IMR-90 (cell line): ENCODE measurements around the gene CLOCK. TPM values are rescaled to one million over a fixed set of nuclear protein-coding genes. Genes with fewer than 3 reads are reported as not detected.

Experiments
- ATAC-seq: fragments of 200-7000 bp; cut with Tn5 transposase; 2 replicates; pipeline ENCODE4 v1.9.1; 2020; ENCODE audit warnings: low read depth, mild to moderate bottlenecking, moderate library complexity
- BruUV-seq: library from RNA; stranded (reverse); fragments of 400-500 nt; replicated peaks from 2 replicates; lab custom pipeline; 2021; lab: Mats Ljungman, UMichigan
- CTCF ChIA-PET: fragments of 300-600 bp; formaldehyde crosslinking; extraction: SDS; loops from one replicate; lab custom pipeline; 2021; ENCODE audit warnings: antibody characterized with exemption; lab: Yijun Ruan, JAX
- POLR2A ChIA-PET: fragments of 300-600 bp; sonication (Branson Sonifier 250); formaldehyde crosslinking; loops from one replicate; lab custom pipeline; 2022; ENCODE audit warnings: antibody characterized with exemption; ENCODE audit not compliant: unreplicated experiment; lab: Charles Lee
- DNase-seq: peaks from one replicate; pipeline ENCODE4 v3.0.0; 2013
- H2AFZ ChIP-seq: replicated peaks from 2 replicates; pipeline ENCODE3; 2013; ENCODE audit warnings: low read length, mild to moderate bottlenecking; ENCODE audit not compliant: poor library complexity
- H2AK5ac ChIP-seq: 2 replicates; pipeline ENCODE4 v1.6.1; 2013; ENCODE audit warnings: low read depth, low read length, inconsistent platforms
- H2AK9ac ChIP-seq: replicated peaks from 2 replicates; pipeline ENCODE3; 2013; ENCODE audit warnings: mild to moderate bottlenecking, low read depth, low read length, moderate library complexity; ENCODE audit not compliant: poor library complexity
- H2BK120ac ChIP-seq: 2 replicates; pipeline ENCODE4 v1.6.1; 2013; ENCODE audit warnings: low read depth, low read length, inconsistent platforms
- H2BK15ac ChIP-seq: 3 replicates; pipeline ENCODE4 v1.6.1; 2013; ENCODE audit warnings: low read depth, low read length, inconsistent platforms
- H2BK20ac ChIP-seq: 2 replicates; pipeline ENCODE4 v1.6.1; 2013; ENCODE audit warnings: low read depth, mild to moderate bottlenecking, inconsistent platforms, low read length, moderate library complexity
- H2BK5ac ChIP-seq: 2 replicates; pipeline ENCODE4 v1.6.1; 2013; ENCODE audit warnings: mild to moderate bottlenecking, low read depth, low read length, inconsistent platforms; ENCODE audit not compliant: poor library complexity, severe bottlenecking
- H3K14ac ChIP-seq: replicated peaks from 2 replicates; pipeline ENCODE4 v1.6.1; 2013; ENCODE audit warnings: low read depth, low read length, inconsistent platforms
- H3K18ac ChIP-seq: 2 replicates; pipeline ENCODE4 v1.6.1; 2013; ENCODE audit warnings: low read depth, low read length, control low read depth
- H3K23ac ChIP-seq: 2 replicates; pipeline ENCODE4 v1.6.1; 2013; ENCODE audit warnings: low read depth, low read length, inconsistent platforms
- H3K27ac ChIP-seq: 2 replicates; pipeline ENCODE4 v1.5.1; 2013; ENCODE audit warnings: mild to moderate bottlenecking, control low read depth, low read length; ENCODE audit not compliant: insufficient read depth
- H3K27me3 ChIP-seq: 2 replicates; pipeline ENCODE4 v1.6.1; 2013; ENCODE audit warnings: low read length; ENCODE audit not compliant: control insufficient read depth, insufficient read depth
- H3K36me3 ChIP-seq: 2 replicates; pipeline ENCODE4 v1.6.1; 2013; ENCODE audit warnings: low read length, mixed read lengths; ENCODE audit not compliant: control insufficient read depth, insufficient read depth
- H3K4ac ChIP-seq: 2 replicates; pipeline ENCODE4 v1.6.1; 2013; ENCODE audit warnings: low read depth, low read length, inconsistent platforms
- H3K4me1 ChIP-seq: 2 replicates; pipeline ENCODE4 v1.6.1; 2013; ENCODE audit warnings: low read length, mixed read lengths; ENCODE audit not compliant: control insufficient read depth, insufficient read depth
- H3K4me2 ChIP-seq: 2 replicates; pipeline ENCODE4 v1.6.1; 2013; ENCODE audit warnings: low read depth, mild to moderate bottlenecking, control low read depth, low read length, moderate library complexity
- H3K4me3 ChIP-seq: 2 replicates; pipeline ENCODE4 v1.5.1; 2013; ENCODE audit warnings: low read depth, mild to moderate bottlenecking, control low read depth, low read length, moderate library complexity; ENCODE audit not compliant: insufficient read depth
- H3K56ac ChIP-seq: 2 replicates; pipeline ENCODE4 v1.6.1; 2013; ENCODE audit warnings: low read length, inconsistent platforms; ENCODE audit not compliant: insufficient read depth; ENCODE audit errors: extremely low read depth
- H3K79me1 ChIP-seq, 2 experiments: 2 replicates each; pipeline ENCODE4 v1.6.1; 2013; ENCODE audit warnings: low read length in 2 of 2, inconsistent platforms in 1 of 2, low read depth in 1 of 2
- H3K9ac ChIP-seq: 2 replicates; pipeline ENCODE4 v1.6.1; 2013; ENCODE audit warnings: low read depth, low read length, control low read depth
- H3K9me1 ChIP-seq: 2 replicates; pipeline ENCODE4 v1.6.1; 2013; ENCODE audit warnings: low read length, inconsistent platforms; ENCODE audit not compliant: insufficient read depth
- H3K9me3 ChIP-seq: 2 replicates; pipeline ENCODE4 v1.6.1; 2013; ENCODE audit warnings: low read length; ENCODE audit not compliant: control insufficient read depth, insufficient read depth
- H4K20me1 ChIP-seq: 2 replicates; pipeline ENCODE4 v1.6.1; 2013; ENCODE audit warnings: low read length, inconsistent platforms; ENCODE audit not compliant: insufficient read depth
- H4K5ac ChIP-seq: 2 replicates; pipeline ENCODE4 v1.6.1; 2013; ENCODE audit warnings: mild to moderate bottlenecking, low read depth, low read length, control low read depth
- H4K8ac ChIP-seq, 2 experiments: 2 replicates each; pipeline ENCODE4 v1.6.1; 2013; ENCODE audit warnings: low read depth in 2 of 2, low read length in 2 of 2, control low read depth in 1 of 2, inconsistent platforms in 1 of 2
- H4K91ac ChIP-seq: 2 replicates; pipeline ENCODE4 v1.6.1; 2013; ENCODE audit warnings: low read depth, low read length, inconsistent platforms; ENCODE audit not compliant: insufficient read depth
- BHLHE40 ChIP-seq: fragments of 150-350 bp; IDR thresholded peaks from 2 replicates; pipeline ENCODE4 v1.6.1; 2016; ENCODE audit warnings: mild to moderate bottlenecking, low read depth, low read length
- CEBPB ChIP-seq: IDR thresholded peaks from 2 replicates; pipeline ENCODE4 v1.6.1; 2012; ENCODE audit warnings: low read depth, low read length, improper control_type of control experiment
- CHD1 ChIP-seq: IDR thresholded peaks from 2 replicates; pipeline ENCODE4 v1.6.1; 2012; ENCODE audit warnings: low read depth, low read length, improper control_type of control experiment
- CTCF ChIP-seq: conservative IDR thresholded peaks from 2 replicates; pipeline ENCODE4 v1.5.1; 2012; ENCODE audit warnings: mild to moderate bottlenecking, low read depth, low read length, improper control_type of control experiment
- ELK1 ChIP-seq: fragments of 150-350 bp; IDR thresholded peaks from 2 replicates; pipeline ENCODE4 v1.6.1; 2016; ENCODE audit warnings: low read depth, mild to moderate bottlenecking, low read length, moderate library complexity, borderline replicate concordance
- FOS ChIP-seq: fragments of 150-350 bp; IDR thresholded peaks from 2 replicates; pipeline ENCODE4 v1.6.1; 2016; ENCODE audit warnings: low read depth, low read length
- MAFK ChIP-seq: IDR thresholded peaks from 2 replicates; pipeline ENCODE4 v1.6.1; 2012; ENCODE audit warnings: low read depth, low read length, improper control_type of control experiment
- MAZ ChIP-seq: IDR thresholded peaks from 2 replicates; pipeline ENCODE4 v1.6.1; 2012; ENCODE audit warnings: low read depth, mild to moderate bottlenecking, low read length, improper control_type of control experiment, moderate library complexity, borderline replicate concordance
- NFE2L2 ChIP-seq: fragments of 150-350 bp; IDR thresholded peaks from 2 replicates; pipeline ENCODE4 v1.6.1; 2016; ENCODE audit warnings: low read depth, mild to moderate bottlenecking, low read length
- POLR2A ChIP-seq: IDR thresholded peaks from 2 replicates; pipeline ENCODE4 v1.6.1; 2012; ENCODE audit warnings: mild to moderate bottlenecking, low read depth, low read length
- RAD21 ChIP-seq: IDR thresholded peaks from 2 replicates; pipeline ENCODE4 v1.6.1; 2012; ENCODE audit warnings: low read length, improper control_type of control experiment
- RCOR1 ChIP-seq: IDR thresholded peaks from 2 replicates; pipeline ENCODE4 v1.6.1; 2012; ENCODE audit warnings: mild to moderate bottlenecking, low read length, improper control_type of control experiment; ENCODE audit not compliant: insufficient replicate concordance
- RFX5 ChIP-seq: IDR thresholded peaks from 2 replicates; pipeline ENCODE4 v1.8.0; 2012; ENCODE audit warnings: low read depth, mild to moderate bottlenecking, low read length, moderate library complexity
- SMC3 ChIP-seq: fragments of 150-350 bp; IDR thresholded peaks from 2 replicates; pipeline ENCODE4 v1.6.1; 2016; ENCODE audit warnings: low read depth, mild to moderate bottlenecking, antibody characterized with exemption, low read length, moderate library complexity
- USF2 ChIP-seq: fragments of 150-350 bp; IDR thresholded peaks from 2 replicates; pipeline ENCODE4 v1.6.1; 2017; ENCODE audit warnings: mild to moderate bottlenecking, antibody characterized with exemption, low read length, low read depth
- WGBS, 2 experiments: methylation state at CpG; one replicate each; pipeline versions ENCODE4 v1.1.5 to v1.1.7; 2013; ENCODE audit warnings: missing lambda C conversion rate in 2 of 2; ENCODE audit not compliant: insufficient read length in 1 of 2; ENCODE audit errors: extremely low coverage in 2 of 2; 5-methylcytosine and 5-hydroxymethylcytosine counted together
- dilution Hi-C: fragments of 300-500 bp; cut with HindIII; formaldehyde crosslinking; loops from one replicate; pipeline ENCODE4 v1.14.3; 2018; ENCODE audit warnings: low sequenced_read_pairs; ENCODE audit not compliant: unreplicated experiment
- in situ Hi-C: fragments of 300-500 bp; cut with MboI; formaldehyde crosslinking; loops from 3 replicates; pipeline ENCODE4 v1.14.3; 2019; ENCODE audit warnings: low sequenced_read_pairs, inconsistent platforms, mixed read lengths
- intact Hi-C: fragments of 100-400 bp; cut with micrococcal nuclease; formaldehyde crosslinking; loops from 2 replicates; pipeline ENCODE4 v1.10.0; 2022
- polyA plus RNA-seq, 3 experiments: library from polyadenylated mRNA; depleted of rRNA; stranded (reverse); fragments of >200 nt; gene quantifications; 2 replicates each; pipeline ENCODE4 v1.2.3, GENCODE V29; 2012; ENCODE audit warnings: low replicate concordance in 1 of 3
- total RNA-seq: library from RNA; depleted of rRNA; stranded (reverse); fragments of >200 nt; gene quantifications from 2 replicates; pipeline ENCODE4 v1.2.3, GENCODE V29; 2012

The CLOCK gene
- total and polyA plus RNA-seq, 2 of the 4 experiments (the other 2 are of a cell fraction) = 7.3 to 53.4 TPM

GRCh38 chr4:55539658-55540057 lies 7.1 kb downstream of the CLOCK start:
- Histone ChIP-seq H3K9ac (no peak overlapping the region), H2AFZ (no peak overlapping the region), H4K8ac (no peak overlapping the region), H3K4me1 (peaks cover 7% of the 10 kb centered on the region), H3K36me3 (0 out of 2 replicates have a peak, but pooled peaks cover 1% of the 10 kb centered on the region), H2BK5ac (no peak overlapping the region), H4K91ac (no peak overlapping the region), H4K20me1 (peaks cover 6% of the 10 kb centered on the region; the same call in 1 of the 2 replicates), H3K4me2 (no peak overlapping the region), H2AK9ac (no peak overlapping the region), H3K18ac (no peak overlapping the region), H3K23ac (no peak overlapping the region), H3K14ac (no peak overlapping the region), H3K27ac (no peak overlapping the region), H4K5ac (no peak overlapping the region), H3K56ac (no peak overlapping the region), H3K9me3 (no peaks in the 10 kb centered on the region), H2BK15ac (no peak overlapping the region), H2BK20ac (no peak overlapping the region), H3K4me3 (no peak overlapping the region), H2AK5ac (no peak overlapping the region), H3K4ac (no peak overlapping the region), H2BK120ac (no peak overlapping the region), H3K79me1 (peaks cover 22 to 37% of the 10 kb centered on the region in 2 experiments), H3K9me1 (peaks cover 10% of the 10 kb centered on the region), H3K27me3 (no peaks in the 10 kb centered on the region)
- intact Hi-C loops (loop anchor here (10.0 kb wide), 1 partner anchor 45 kb away; no protein-coding TSS in a partner anchor), in situ Hi-C loops (loop anchor here (25.0 kb wide), 1 partner anchor 1252 kb away; no protein-coding TSS in a partner anchor), dilution Hi-C loops (no loop called here)
- BruUV-seq = no TSS peak
- WGBS, 2 experiments = no CpG with 5 or more reads among the region's 2 CpGs
- ChIA-PET CTCF (no interaction called here), POLR2A (no interaction called here)
- ATAC-seq (peak; percentile 56), DNase-seq (peak; percentile 47)
- TF ChIP-seq FOS = no peak
- TF ChIP-seq RCOR1 = no peak
- no peak for TF ChIP-seq RAD21
- no peak for TF ChIP-seq RFX5
- TF ChIP-seq CHD1 = no peak
- no peak for TF ChIP-seq CTCF
- TF ChIP-seq ELK1 = no peak
- TF ChIP-seq NFE2L2 = no peak
- no peak for TF ChIP-seq CEBPB
- no peak for TF ChIP-seq SMC3
- TF ChIP-seq POLR2A = no peak
- TF ChIP-seq MAZ = no peak
- no peak for TF ChIP-seq USF2
- TF ChIP-seq MAFK = no peak
- TF ChIP-seq BHLHE40 = no peak
